Activated T-helper 17 cell treated with anti-CD3 and anti-CD28 coated beads, Interleukin-2, amount 50 U/mL, for 72 hours (primary cell): ENCODE results near the gene SMKR1. TPM values are rescaled to one million over a fixed set of nuclear protein-coding genes. Genes with fewer than 3 reads are reported as not detected.
A peak's percentile ranks its signal among the peaks of the same experiment; 100 is the strongest.
"Not testable (repeated sequence)": the region's sequence is repeated elsewhere in the genome, so short reads cannot be mapped to it uniquely, and the experiment has no call there.

Experiments
- ATAC-seq: fragments of 150-1000 bp; cut with Tn5 transposase; replicated peaks from 2 replicates; pipeline ENCODE4 v1.10.0; 2021; ENCODE audit warnings: mild to moderate bottlenecking, moderate library complexity
- H3K27ac Mint-ChIP-seq: one replicate; pipeline ENCODE4 v1.8.0; 2022; ENCODE audit warnings: mixed read lengths
- H3K27me3 Mint-ChIP-seq: one replicate; pipeline ENCODE4 v1.8.0; 2022; ENCODE audit warnings: mixed read lengths
- H3K36me3 Mint-ChIP-seq: one replicate; pipeline ENCODE4 v1.8.0; 2022; ENCODE audit warnings: low read depth, mild to moderate bottlenecking, mixed read lengths
- H3K4me1 Mint-ChIP-seq: one replicate; pipeline ENCODE4 v1.8.0; 2022; ENCODE audit warnings: mixed read lengths
- H3K4me3 Mint-ChIP-seq: one replicate; pipeline ENCODE4 v1.8.0; 2022; ENCODE audit warnings: mild to moderate bottlenecking, mixed read lengths
- H3K9me3 Mint-ChIP-seq: one replicate; pipeline ENCODE4 v1.8.0; 2022; ENCODE audit warnings: mixed read lengths
- total RNA-seq, 2 donors: library from RNA; stranded (reverse); gene quantifications; one replicate each; pipeline ENCODE4 v1.2.3, GENCODE V29; 2022

Gene SMKR1
- total RNA-seq, 2 donors from 2014 or later: 1.3 to 1.9 TPM

- Mint-ChIP-seq H3K36me3 (no peaks in the 10 kb centered on the region), H3K27me3 (peaks cover 13% of the 10 kb centered on the region), H3K27ac (peak overlapping the region; percentile 74), H3K4me3 (no peak overlapping the region), H3K4me1 (no peaks in the 10 kb centered on the region), H3K9me3 (no peaks in the 10 kb centered on the region)
- ATAC-seq: no peak
Measured at GRCh38 chr7:129529643-129530042, 27.3 kb downstream of the SMKR1 start.

DNA sequence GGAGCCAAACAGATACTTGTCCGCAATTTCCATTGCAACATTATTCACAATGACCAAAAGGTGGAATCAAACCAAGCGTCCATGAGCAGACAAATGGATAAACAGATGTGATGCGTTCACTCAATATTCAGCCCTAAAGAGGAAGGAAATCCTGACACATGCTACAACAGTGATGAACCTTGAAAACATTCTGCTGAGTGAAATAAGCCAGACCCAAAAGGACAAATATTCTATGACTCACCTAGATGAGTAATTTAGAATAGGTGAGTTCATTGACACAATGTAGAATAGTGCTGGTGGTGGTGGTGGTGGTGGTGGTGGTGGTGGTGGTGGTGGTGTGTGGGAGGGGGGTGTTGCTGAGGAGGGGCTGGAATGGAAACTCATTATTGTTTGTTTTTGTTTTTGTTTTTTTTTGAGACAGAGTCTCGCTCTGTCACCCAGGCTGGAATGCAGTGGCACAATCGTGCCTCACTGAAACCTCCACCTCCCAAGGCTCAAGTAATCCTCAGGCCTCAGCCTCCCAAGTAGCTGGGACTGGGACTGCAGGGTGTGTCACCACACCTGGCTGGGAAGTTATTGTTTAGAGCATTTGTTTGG lies 28.6 kb downstream of the SMKR1 start:
- Mint-ChIP-seq H3K36me3 (no peaks in the 10 kb centered on the region), H3K27me3 (peaks cover 5% of the 10 kb centered on the region), H3K9me3 (no peaks in the 10 kb centered on the region), H3K4me3 (no peak overlapping the region), H3K27ac (peak overlapping the region; percentile 74), H3K4me1 (no peaks in the 10 kb centered on the region)
- peak; percentile 98 for ATAC-seq

DNA sequence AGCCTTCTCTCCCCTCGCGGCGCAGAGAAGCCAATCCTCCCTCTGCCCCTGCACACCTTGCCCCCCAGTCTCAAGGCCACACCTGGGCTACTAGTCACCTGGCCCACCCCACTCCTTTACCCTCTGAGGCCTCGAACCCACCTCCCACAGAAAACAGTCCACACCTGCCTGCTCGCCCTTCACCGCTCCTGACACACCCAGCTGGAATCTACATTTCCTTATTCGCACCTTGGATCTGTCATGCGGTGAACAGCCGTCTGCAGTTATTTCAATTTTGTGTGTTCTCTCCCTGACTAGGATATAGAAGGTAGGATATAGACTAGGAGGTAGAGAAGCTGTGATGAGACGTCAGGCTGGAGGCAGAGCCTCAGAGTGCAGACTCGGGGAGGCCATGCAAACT lies 29.4 kb downstream of the SMKR1 start:
- H3K9me3 Mint-ChIP-seq: no peaks in the 10 kb centered on the region
- H3K4me3 Mint-ChIP-seq: no peak overlapping the region

DNA sequence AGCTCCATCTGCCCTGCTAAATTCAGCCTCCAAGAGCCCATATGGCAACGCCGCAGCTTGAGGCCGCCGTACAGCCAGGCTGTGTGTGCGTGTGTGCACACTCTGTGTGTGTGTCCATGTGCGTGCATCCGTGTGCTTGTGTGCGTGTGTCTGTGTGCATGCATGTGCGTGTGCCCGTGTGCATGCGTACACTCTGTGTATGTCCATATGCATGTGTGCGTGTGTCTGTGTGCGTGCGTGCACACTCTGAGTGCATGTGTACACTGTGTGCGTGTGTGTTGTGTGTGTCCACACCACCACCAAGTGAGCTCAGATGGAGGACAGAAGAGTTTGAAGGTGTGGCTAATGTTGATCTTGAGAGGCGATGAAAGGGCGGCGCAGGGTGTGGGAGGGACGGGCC lies 30.0 kb downstream of the SMKR1 start:
- Mint-ChIP-seq H3K4me3 (no peak overlapping the region), H3K27ac (no peak overlapping the region), H3K4me1 (no peaks in the 10 kb centered on the region), H3K27me3 (peaks cover 5% of the 10 kb centered on the region), H3K9me3 (no peaks in the 10 kb centered on the region), H3K36me3 (no peaks in the 10 kb centered on the region)
- ATAC-seq: no peak

More for the DNA sequence above, 29.4 kb downstream of the SMKR1 start:
- no peaks in the 10 kb centered on the region for H3K36me3 Mint-ChIP-seq
- no peaks in the 10 kb centered on the region for H3K4me1 Mint-ChIP-seq
- H3K27me3 Mint-ChIP-seq: peaks cover 5% of the 10 kb centered on the region
- H3K27ac Mint-ChIP-seq: peak overlapping the region; percentile 74
- ATAC-seq: no peak

- not testable (repeated sequence) for H3K4me1 Mint-ChIP-seq, H3K27ac Mint-ChIP-seq, H3K9me3 Mint-ChIP-seq, ATAC-seq, H3K4me3 Mint-ChIP-seq, H3K36me3 Mint-ChIP-seq, H3K27me3 Mint-ChIP-seq
Measured at GRCh38 chr7:129534558-129535274, 32.4 kb downstream of the SMKR1 start.

- Mint-ChIP-seq H3K9me3 (no peaks in the 10 kb centered on the region), H3K27me3 (peaks cover 5% of the 10 kb centered on the region), H3K4me3 (no peak overlapping the region), H3K27ac (no peak overlapping the region), H3K36me3 (no peaks in the 10 kb centered on the region), H3K4me1 (no peaks in the 10 kb centered on the region)
- ATAC-seq: no peak
Measured at GRCh38 chr7:129535896-129536295, 33.6 kb downstream of the SMKR1 start.

DNA sequence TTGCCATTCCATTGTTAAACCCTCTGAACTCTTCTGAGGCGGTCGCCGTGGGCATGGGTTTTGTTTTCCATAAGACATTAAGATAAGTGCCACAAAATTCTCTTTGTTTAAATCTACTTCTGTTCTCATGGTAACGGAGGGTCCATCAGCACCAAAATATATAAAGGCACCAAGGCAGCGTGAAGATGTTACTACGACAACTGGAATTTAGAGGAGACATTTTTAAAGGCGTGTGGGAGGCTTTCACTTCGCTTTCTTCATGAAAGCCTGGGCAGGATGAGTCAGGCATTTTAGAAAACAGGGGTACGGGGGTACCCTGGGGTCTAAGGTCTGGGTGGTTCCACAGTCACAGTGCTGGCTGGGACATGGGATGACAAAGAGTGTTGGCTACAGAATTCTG lies 34.0 kb downstream of the SMKR1 start:
- Mint-ChIP-seq H3K27ac (no peak overlapping the region), H3K4me1 (no peaks in the 10 kb centered on the region), H3K36me3 (no peaks in the 10 kb centered on the region), H3K4me3 (no peak overlapping the region), H3K9me3 (no peaks in the 10 kb centered on the region), H3K27me3 (peaks cover 5% of the 10 kb centered on the region)
- ATAC-seq: peak; percentile 42

- H3K27me3 Mint-ChIP-seq: peaks cover 5% of the 10 kb centered on the region
- H3K27ac Mint-ChIP-seq: no peak overlapping the region
- no peak for ATAC-seq
- H3K9me3 Mint-ChIP-seq: no peaks in the 10 kb centered on the region
- H3K4me3 Mint-ChIP-seq: no peak overlapping the region
- H3K4me1 Mint-ChIP-seq: no peaks in the 10 kb centered on the region
- no peaks in the 10 kb centered on the region for H3K36me3 Mint-ChIP-seq
Measured at GRCh38 chr7:129538790-129539189, 36.5 kb downstream of the SMKR1 start.

GRCh38 chr7:129540340-129540739 lies 38.0 kb downstream of the SMKR1 start:
- Mint-ChIP-seq H3K27ac (no peak overlapping the region), H3K36me3 (no peaks in the 10 kb centered on the region), H3K9me3 (no peaks in the 10 kb centered on the region), H3K4me3 (no peak overlapping the region), H3K27me3 (peaks cover 5% of the 10 kb centered on the region), H3K4me1 (no peaks in the 10 kb centered on the region)
- ATAC-seq: no peak

- no peak overlapping the region for H3K4me3 Mint-ChIP-seq
- no peak for ATAC-seq
- H3K9me3 Mint-ChIP-seq: no peaks in the 10 kb centered on the region
- H3K27ac Mint-ChIP-seq: no peak overlapping the region
- H3K4me1 Mint-ChIP-seq: no peaks in the 10 kb centered on the region
- H3K27me3 Mint-ChIP-seq: peaks cover 5% of the 10 kb centered on the region
- H3K36me3 Mint-ChIP-seq: no peaks in the 10 kb centered on the region
Measured at GRCh38 chr7:129544700-129545099, 42.4 kb downstream of the SMKR1 start.

DNA sequence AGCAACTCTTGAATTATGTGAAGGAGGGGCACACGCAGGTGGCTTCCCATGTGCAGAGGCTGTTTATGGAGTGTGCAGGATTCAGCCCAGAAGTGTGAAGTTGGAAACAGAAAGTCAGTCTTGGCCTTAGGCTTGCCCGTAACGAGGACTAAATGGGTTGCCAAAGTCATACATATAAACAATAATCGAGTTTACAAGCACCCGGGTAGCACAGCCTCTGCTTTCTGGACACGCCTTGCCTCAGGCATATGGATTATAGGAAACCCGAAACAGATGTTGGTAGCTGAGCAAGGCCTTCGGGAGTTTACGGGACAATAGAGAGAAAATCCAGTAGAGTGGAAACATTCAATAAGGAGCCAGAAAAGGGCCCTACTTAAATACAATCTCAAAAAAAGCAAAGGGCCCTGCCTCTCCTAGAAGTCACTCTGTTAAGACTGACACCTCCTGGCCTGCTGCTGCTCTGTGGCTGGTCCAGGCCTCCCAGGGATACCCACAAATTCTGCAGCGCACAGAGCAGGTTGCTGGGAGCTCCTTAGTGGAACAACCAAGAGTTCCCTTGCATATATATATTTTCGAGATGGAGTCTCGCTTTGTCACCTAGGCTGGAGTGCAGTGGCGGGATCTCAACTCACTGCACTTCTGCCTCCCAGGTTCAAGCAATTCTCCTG lies 48.5 kb downstream of the SMKR1 start:
- H3K4me1 Mint-ChIP-seq: no peaks in the 10 kb centered on the region
- H3K27me3 Mint-ChIP-seq: no peaks in the 10 kb centered on the region
- no peaks in the 10 kb centered on the region for H3K36me3 Mint-ChIP-seq
- no peak overlapping the region for H3K27ac Mint-ChIP-seq
- ATAC-seq: no peak
- H3K4me3 Mint-ChIP-seq: no peak overlapping the region
- H3K9me3 Mint-ChIP-seq: no peaks in the 10 kb centered on the region

DNA sequence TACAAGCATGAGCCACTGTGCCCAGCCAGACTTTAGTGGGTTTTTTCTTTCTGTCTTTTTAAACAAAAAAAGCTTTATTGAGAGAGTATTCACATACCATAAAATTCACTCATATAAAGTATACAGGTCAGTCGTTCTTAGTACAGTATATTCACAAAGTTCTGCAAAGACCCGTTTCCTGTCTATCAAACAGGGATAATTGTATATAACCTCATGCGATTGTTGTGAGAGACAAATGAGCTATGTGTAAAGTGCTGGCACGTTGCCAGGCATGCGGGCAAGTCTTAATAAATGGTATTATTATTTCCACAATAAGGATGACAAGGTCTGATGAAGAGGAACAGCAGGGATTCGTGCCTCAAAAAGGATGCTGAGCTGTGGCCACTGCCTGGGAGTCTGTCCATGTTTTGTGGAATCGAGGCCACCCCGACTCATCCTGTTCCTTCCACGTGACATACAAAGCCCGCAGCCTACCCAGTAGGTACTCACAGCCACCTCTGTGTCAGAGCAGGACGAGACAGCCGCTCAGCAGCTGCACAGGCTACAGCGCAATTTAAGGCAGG lies 51.6 kb downstream of the SMKR1 start:
- H3K27me3 Mint-ChIP-seq: peaks cover 3% of the 10 kb centered on the region
- no peaks in the 10 kb centered on the region for H3K4me1 Mint-ChIP-seq
- H3K9me3 Mint-ChIP-seq: no peaks in the 10 kb centered on the region

GRCh38 chr7:129556607-129557133 lies 54.3 kb downstream of the SMKR1 start:
- peaks cover 7% of the 10 kb centered on the region for H3K27me3 Mint-ChIP-seq
- ATAC-seq: no peak
- H3K36me3 Mint-ChIP-seq: no peaks in the 10 kb centered on the region
- no peak overlapping the region for H3K27ac Mint-ChIP-seq
- no peaks in the 10 kb centered on the region for H3K9me3 Mint-ChIP-seq
- no peak overlapping the region for H3K4me3 Mint-ChIP-seq
- H3K4me1 Mint-ChIP-seq: no peaks in the 10 kb centered on the region

More for the DNA sequence above, 51.6 kb downstream of the SMKR1 start:
- Mint-ChIP-seq H3K4me3 (peak overlapping the region; percentile 40), H3K27ac (peak overlapping the region; percentile 62), H3K36me3 (no peaks in the 10 kb centered on the region)
- ATAC-seq: peak; percentile 93

DNA sequence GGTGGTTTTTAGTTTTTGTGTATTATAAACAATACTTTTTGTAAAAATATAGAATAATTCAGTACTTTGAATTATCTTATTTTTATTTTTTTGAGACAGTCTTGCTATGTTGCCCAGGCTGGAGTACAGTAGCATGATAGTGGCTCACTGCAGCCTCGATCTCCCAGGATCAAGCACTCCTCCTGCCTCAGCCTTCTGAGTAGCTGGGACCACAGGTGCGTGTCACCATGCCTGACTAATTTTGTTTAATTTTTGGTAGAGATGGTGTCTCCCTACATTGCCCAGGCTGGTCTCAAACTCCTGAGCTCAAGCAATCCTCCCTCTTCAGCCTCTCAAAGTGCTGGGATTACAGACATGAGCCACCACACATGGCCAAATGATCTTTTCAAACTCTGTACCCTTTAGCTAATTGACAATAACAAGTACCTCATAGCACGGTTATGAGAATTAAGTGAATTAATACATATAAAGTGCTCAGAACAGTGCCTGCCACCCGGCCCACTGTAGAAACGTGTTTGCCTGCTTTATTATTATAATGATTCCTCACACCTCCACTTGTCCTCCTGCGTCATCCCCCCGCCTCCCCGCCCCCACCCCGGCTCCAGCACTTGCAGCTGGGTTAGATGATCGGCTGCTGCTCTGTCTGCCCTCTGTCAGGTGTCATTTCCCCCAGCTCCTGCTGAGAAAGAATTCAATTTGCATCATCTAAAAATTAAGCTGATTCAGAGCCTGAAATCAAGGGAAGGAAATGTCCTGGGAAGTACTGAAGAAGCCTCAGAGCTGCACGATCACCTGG lies 55.6 kb downstream of the SMKR1 start:
- no peaks in the 10 kb centered on the region for H3K36me3 Mint-ChIP-seq
- H3K9me3 Mint-ChIP-seq: no peaks in the 10 kb centered on the region

More for the DNA sequence above, 55.6 kb downstream of the SMKR1 start:
- no peak overlapping the region for H3K4me3 Mint-ChIP-seq
- ATAC-seq: no peak
- H3K27ac Mint-ChIP-seq: no peak overlapping the region
- no peaks in the 10 kb centered on the region for H3K4me1 Mint-ChIP-seq
- H3K27me3 Mint-ChIP-seq: peaks cover 10% of the 10 kb centered on the region
